Lower lobe of right lung (tissue), 2 donors: ENCODE measurements around the gene RPUSD1. TPM values are rescaled to one million over a fixed set of nuclear protein-coding genes. Genes with fewer than 3 reads are reported as not detected.

Source experiments
- ATAC-seq, 2 donors: fragments of 200-7000 bp; cut with Tn5 transposase; one replicate each; pipeline ENCODE4 v1.9.1; 2020 to 2022; ENCODE audit warnings: mild to moderate bottlenecking in 2 of 2, moderate library complexity in 2 of 2
- DNase-seq: peaks from one replicate; pipeline ENCODE4 v3.0.0-alpha.2; 2020
- H3K27ac ChIP-seq: fragments of 200-600 bp; one replicate; pipeline ENCODE4 v1.8.0; 2022
- H3K27me3 ChIP-seq: fragments of 200-600 bp; one replicate; pipeline ENCODE4 v1.8.0; 2022; ENCODE audit warnings: low read depth
- H3K36me3 ChIP-seq: fragments of 200-600 bp; one replicate; pipeline ENCODE4 v1.8.0; 2022; ENCODE audit warnings: mild to moderate bottlenecking
- H3K4me1 ChIP-seq: fragments of 200-600 bp; one replicate; pipeline ENCODE4 v1.8.0; 2022
- H3K4me3 ChIP-seq: fragments of 200-600 bp; one replicate; pipeline ENCODE4 v1.8.0; 2022; ENCODE audit warnings: mild to moderate bottlenecking
- H3K9me3 ChIP-seq: fragments of 200-600 bp; one replicate; pipeline ENCODE4 v1.8.0; 2022
- intact Hi-C: fragments of 100-400 bp; cut with DNase I; formaldehyde crosslinking; loops from one replicate; pipeline ENCODE4 v1.11.0; 2022
- total RNA-seq: library from RNA; stranded (reverse); fragmentation: NEBNext Ultra II Directional; extraction: Animal tissue kit (Norgen Biotek cat#: 25700); gene quantifications from one replicate; pipeline ENCODE4 v1.2.1, GENCODE V29; 2021
- TF ChIP-seq, protein P1 (sequence below): fragments of 200-600 bp; IDR thresholded peaks from one replicate; pipeline ENCODE4 v1.8.0; 2022; ENCODE audit warnings: antibody characterized with exemption, mild to moderate bottlenecking
- donor health status: DM: no; HTN: yes; CAD: no; lungs with severe emphysema.

RPUSD1 gene
- total RNA-seq, 1 donor from 2014 or later, result 16.3 TPM

- H3K4me1 ChIP-seq, result peaks cover 8% of the 10 kb centered on the region
- no peak for DNase-seq
- no peak overlapping the region for H3K27ac ChIP-seq
- no peaks in the 10 kb centered on the region for H3K27me3 ChIP-seq
- intact Hi-C loops, result no loop called here
- no peaks in the 10 kb centered on the region for H3K36me3 ChIP-seq
- no peak for ATAC-seq
- TF ChIP-seq, protein P1, sequence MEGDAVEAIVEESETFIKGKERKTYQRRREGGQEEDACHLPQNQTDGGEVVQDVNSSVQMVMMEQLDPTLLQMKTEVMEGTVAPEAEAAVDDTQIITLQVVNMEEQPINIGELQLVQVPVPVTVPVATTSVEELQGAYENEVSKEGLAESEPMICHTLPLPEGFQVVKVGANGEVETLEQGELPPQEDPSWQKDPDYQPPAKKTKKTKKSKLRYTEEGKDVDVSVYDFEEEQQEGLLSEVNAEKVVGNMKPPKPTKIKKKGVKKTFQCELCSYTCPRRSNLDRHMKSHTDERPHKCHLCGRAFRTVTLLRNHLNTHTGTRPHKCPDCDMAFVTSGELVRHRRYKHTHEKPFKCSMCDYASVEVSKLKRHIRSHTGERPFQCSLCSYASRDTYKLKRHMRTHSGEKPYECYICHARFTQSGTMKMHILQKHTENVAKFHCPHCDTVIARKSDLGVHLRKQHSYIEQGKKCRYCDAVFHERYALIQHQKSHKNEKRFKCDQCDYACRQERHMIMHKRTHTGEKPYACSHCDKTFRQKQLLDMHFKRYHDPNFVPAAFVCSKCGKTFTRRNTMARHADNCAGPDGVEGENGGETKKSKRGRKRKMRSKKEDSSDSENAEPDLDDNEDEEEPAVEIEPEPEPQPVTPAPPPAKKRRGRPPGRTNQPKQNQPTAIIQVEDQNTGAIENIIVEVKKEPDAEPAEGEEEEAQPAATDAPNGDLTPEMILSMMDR, result no peak
- H3K9me3 ChIP-seq, result no peaks in the 10 kb centered on the region
- H3K4me3 ChIP-seq, result no peak overlapping the region
Observed at GRCh38 chr16:763369-764183, 24.6 kb downstream of the RPUSD1 start.

- TF ChIP-seq, protein P1, result no peak
- intact Hi-C loops, result no loop called here
- Histone ChIP-seq H3K4me1 (peaks cover 8% of the 10 kb centered on the region), H3K27ac (no peak overlapping the region), H3K9me3 (no peaks in the 10 kb centered on the region), H3K27me3 (no peaks in the 10 kb centered on the region), H3K4me3 (no peak overlapping the region), H3K36me3 (no peaks in the 10 kb centered on the region)
- ATAC-seq (no peak), DNase-seq (no peak)
Observed at GRCh38 chr16:762595-763268, 25.4 kb downstream of the RPUSD1 start.

DNA sequence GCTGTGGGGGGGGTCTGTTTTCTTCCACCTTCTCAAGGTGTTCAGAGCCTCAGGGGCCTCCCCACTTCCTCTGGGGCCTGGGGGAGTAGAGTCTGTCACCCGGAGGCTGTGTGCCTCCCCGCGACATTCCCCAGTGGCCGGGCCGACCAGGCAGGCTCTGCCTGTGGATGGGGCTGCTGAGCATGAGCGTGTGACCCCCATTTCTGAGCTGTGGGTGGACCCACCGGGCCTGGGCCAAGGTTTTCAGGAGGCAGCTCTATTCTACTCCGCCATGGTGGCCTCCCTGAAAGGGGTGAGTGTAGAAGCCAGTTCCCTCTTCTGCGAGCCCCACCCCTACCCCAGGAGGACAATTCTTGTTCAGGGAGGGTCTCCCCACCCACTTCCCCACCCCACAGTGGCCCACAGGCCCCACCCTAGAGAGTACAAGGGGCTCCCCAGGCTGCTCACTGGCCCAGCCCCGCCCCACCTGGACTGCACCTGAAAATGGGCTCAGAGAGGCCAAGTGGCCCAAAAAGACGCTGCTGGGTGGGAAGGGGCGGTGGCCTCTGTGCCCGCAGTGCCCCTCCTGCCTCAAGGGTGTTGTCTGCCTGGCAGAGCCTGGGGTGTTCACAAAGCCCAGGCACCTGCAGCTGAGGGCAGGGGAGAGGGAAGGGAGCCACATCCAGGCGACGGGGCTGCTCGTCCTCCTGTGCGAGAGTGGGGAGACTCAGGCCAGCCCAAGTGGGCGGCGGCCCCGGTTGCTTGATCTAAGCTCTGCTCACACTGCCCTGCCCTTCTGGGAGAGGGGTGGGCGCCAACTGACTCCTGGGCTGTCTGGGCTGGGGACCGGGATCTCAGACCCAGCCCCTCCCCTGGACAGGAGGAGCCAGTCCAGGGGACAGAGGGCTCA lies 26.3 kb downstream of the RPUSD1 start:
- DNase-seq (no peak), ATAC-seq (peak; percentile 1 to 13)
- intact Hi-C loops, result no loop called here
- Histone ChIP-seq H3K4me3 (peak overlapping the region; percentile 27), H3K27ac (no peak overlapping the region), H3K27me3 (no peaks in the 10 kb centered on the region), H3K4me1 (peaks cover 8% of the 10 kb centered on the region), H3K36me3 (no peaks in the 10 kb centered on the region), H3K9me3 (no peaks in the 10 kb centered on the region)
- TF ChIP-seq, protein P1, result no peak

DNA sequence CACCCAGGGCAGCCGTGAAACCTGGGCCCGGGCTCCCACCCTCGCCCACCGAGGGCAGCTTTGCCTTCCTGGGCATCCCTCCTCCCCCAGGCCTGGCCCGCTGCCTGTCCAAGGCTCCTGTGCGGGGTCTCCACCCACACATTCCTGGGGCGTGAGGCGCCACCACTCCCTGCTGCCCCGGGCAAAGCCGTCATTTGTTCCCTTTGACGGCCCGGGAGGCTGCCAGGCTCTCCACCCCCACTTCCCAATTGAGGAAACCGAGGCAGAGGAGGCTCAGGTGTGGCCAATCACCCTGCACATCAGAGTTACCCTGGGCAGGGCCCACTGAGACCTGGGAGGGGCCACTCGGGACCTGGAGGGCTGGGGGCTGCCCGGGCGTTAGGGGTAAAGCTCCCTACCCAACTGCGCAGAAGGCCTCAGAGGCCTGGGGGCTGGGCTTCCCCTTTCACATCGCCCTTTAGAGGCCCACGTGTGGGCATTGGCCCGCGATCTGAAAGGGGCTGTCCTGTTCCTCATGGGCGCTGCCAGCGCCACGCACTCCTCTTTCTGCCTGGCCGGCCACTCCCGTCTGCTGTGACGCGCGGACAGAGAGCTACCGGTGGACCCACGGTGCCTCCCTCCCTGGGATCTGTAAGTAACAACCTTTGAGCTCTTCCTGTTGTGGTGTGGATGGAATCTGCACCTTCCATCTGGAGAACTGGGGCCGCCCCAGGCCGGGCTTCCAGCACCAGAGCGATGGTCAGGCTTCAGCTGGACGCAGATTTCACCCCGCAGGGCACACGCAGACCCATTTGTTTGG lies 27.4 kb downstream of the RPUSD1 start, which contains the start of gene MSLN:
MSLN (plus strand) TSS at position 190 of the 799 bp plus-strand sequence. CDS start 1,947 bp downstream, outside the sequence.
- ATAC-seq (peak; percentile 53 to 66), DNase-seq (peak; percentile 69)
- TF ChIP-seq, protein P1, result no peak
- Histone ChIP-seq H3K27me3 (no peaks in the 10 kb centered on the region), H3K36me3 (no peaks in the 10 kb centered on the region), H3K27ac (peak within 1 kb of the TSS; percentile 79), H3K4me3 (peak within 1 kb of the TSS; percentile 27), H3K9me3 (no peaks in the 10 kb centered on the region), H3K4me1 (peaks cover 8% of the 10 kb centered on the region)
- intact Hi-C loops, result no loop called here
